GM18499 (cell line): ENCODE data around the gene PSMB7.

Experiments
- ATAC-seq: cut with Tn5 transposase; IDR thresholded peaks from one replicate; pipeline ENCODE4 v1.9.1; 2021; ENCODE audit warnings: moderate number of reproducible peaks; ENCODE audit not compliant: insufficient read depth, unreplicated experiment

Gene PSMB7

GRCh38 chr9:124348363-124348762 is 66.9 kb downstream of the PSMB7 start:
- no peak for ATAC-seq

GRCh38 chr9:124347968-124348358 is 67.3 kb downstream of the PSMB7 start:
- no peak for ATAC-seq

GRCh38 chr9:124347206-124347967 is 67.9 kb downstream of the PSMB7 start:
- ATAC-seq = no peak

- no peak for ATAC-seq
These were observed 68.7 kb downstream of the PSMB7 start for GRCh38 chr9:124346347-124347163.

GRCh38 chr9:124345751-124346281 is 69.4 kb downstream of the PSMB7 start:
- no peak for ATAC-seq

GRCh38 chr9:124345063-124345462 is 70.2 kb downstream of the PSMB7 start:
- ATAC-seq = no peak

GRCh38 chr9:124344291-124345050 is 70.8 kb downstream of the PSMB7 start:
- ATAC-seq = no peak

- no peak for ATAC-seq
These were observed 71.5 kb downstream of the PSMB7 start for GRCh38 chr9:124343533-124344290.

- no peak for ATAC-seq
These were observed 72.3 kb downstream of the PSMB7 start for GRCh38 chr9:124342776-124343485.

GRCh38 chr9:124342402-124342775 is 72.9 kb downstream of the PSMB7 start:
- ATAC-seq = no peak

GRCh38 chr9:124341455-124342170 is 73.6 kb downstream of the PSMB7 start:
- no peak for ATAC-seq

- no peak for ATAC-seq
These were observed 74.8 kb downstream of the PSMB7 start for GRCh38 chr9:124340219-124341069.

- no peak for ATAC-seq
These were observed 75.6 kb downstream of the PSMB7 start for GRCh38 chr9:124339603-124340146.

GRCh38 chr9:124337562-124337961 is 77.7 kb downstream of the PSMB7 start:
- ATAC-seq = no peak

- no peak for ATAC-seq
These were observed 79.9 kb downstream of the PSMB7 start for GRCh38 chr9:124335320-124335707.

GRCh38 chr9:124334568-124335319 is 80.5 kb downstream of the PSMB7 start:
- no peak for ATAC-seq

- no peak for ATAC-seq
These were observed 82.1 kb downstream of the PSMB7 start for GRCh38 chr9:124333203-124333579.
